H1 (cell line): ENCODE measurements around the gene RRAD. TPM values are rescaled to one million over a fixed set of nuclear protein-coding genes. Genes with fewer than 3 reads are reported as not detected.

Experiments
- CHD7 ChIP-seq: fragments of 300-600 bp; sonication (generic); IDR thresholded peaks from 2 replicates; pipeline ENCODE4 v1.7.1; 2012; ENCODE audit warnings: low read length, moderate library complexity, mild to moderate bottlenecking, inconsistent platforms; ENCODE audit not compliant: insufficient replicate concordance
- polyA plus RNA-seq, 7 experiments: library from polyadenylated mRNA; depleted of rRNA in 3 of 7; stranded (reverse) in 5 of 7; unstranded in 2 of 7; fragments of >200 nt in 5 of 7; fragments of 200-250 nt in 2 of 7; gene quantifications; 1 replicate in 5 of 7; 2 replicates in 1 of 7; 4 replicates in 1 of 7; pipeline versions ENCODE4 v1.2.1 to v1.2.3, GENCODE V29; 2011 to 2013; ENCODE audit warnings: missing spikeins in 2 of 7, mixed read lengths in 2 of 7
- total RNA-seq: library from RNA; stranded (reverse); fragmentation: NEBNext Ultra II Directional; extraction: Animal tissue kit (Norgen Biotek cat#: 25700); gene quantifications from 2 replicates; pipeline ENCODE4 v1.2.1, GENCODE V29; 2021

RRAD gene
- total and polyA plus RNA-seq, 2 of the 8 experiments (the other 6 are each of a cell fraction or from before 2014, with no cell fraction given): 0.17 TPM; not detected in 1

GRCh38 chr16:66906916-66907836 is 18.2 kb downstream of the RRAD start (continued):
- TF ChIP-seq CHD7: no peak
- TF ChIP-seq, all 59 proteins: peak for 0
